ENCODE results near the gene VPS26C. TPM values are rescaled to one million over a fixed set of nuclear protein-coding genes. Genes with fewer than 3 reads are reported as not detected.

Gene VPS26C
- total and polyA plus RNA-seq, 9 of the 15 experiments (the other 6 are each of a cell fraction or from before 2014, with no cell fraction given): 32.8 to 48.7 (median 42.1) TPM

- no peak for TF ChIP-seq ZNF511 (CRISPR knock-in tag; IDR thresholded peaks at IDR 0.05)
- peak; percentile 40; the same call in 1 of the 2 replicates for TF ChIP-seq MYC (IDR thresholded peaks at IDR 0.05; ENCODE audit: low read depth, low read length)
- TF ChIP-seq MYC (CRISPR knock-in tag; IDR thresholded peaks at IDR 0.05; ENCODE audit: borderline replicate concordance, low read depth): no peak
- no peak for TF ChIP-seq ZNF316 (IDR thresholded peaks at IDR 0.05)
- TF ChIP-seq RB1 (IDR thresholded peaks at IDR 0.05; ENCODE audit: low read depth): peak; percentile 65; the same call in 1 of the 2 replicates
- no peak for TF ChIP-seq ZBTB33 (CRISPR knock-in tag; IDR thresholded peaks at IDR 0.05)
- TF ChIP-seq BCL6 (CRISPR knock-in tag; IDR thresholded peaks at IDR 0.05): no peak
- no peak for TF ChIP-seq ZNF551 (CRISPR knock-in tag; IDR thresholded peaks at IDR 0.05)
- no peak for TF ChIP-seq CEBPG (CRISPR knock-in tag; IDR thresholded peaks at IDR 0.05)
- TF ChIP-seq CEBPG (tag; conservative IDR thresholded peaks at IDR 0.05 in 1 of 2, IDR thresholded peaks at IDR 0.05 in 1 of 2): no peak
- TF ChIP-seq ZBTB12 (CRISPR knock-in tag; IDR thresholded peaks at IDR 0.05): no peak
- TF ChIP-seq THAP12 (CRISPR knock-in tag; IDR thresholded peaks at IDR 0.05): no peak
- TF ChIP-seq ZNF347 (CRISPR knock-in tag; IDR thresholded peaks at IDR 0.05; ENCODE audit: low read depth): no peak
- peak; percentile 20 for TF ChIP-seq TBP (optimal IDR thresholded peaks at IDR 0.05; ENCODE audit: low read depth, low read length)
- no peak for TF ChIP-seq MTA3 (IDR thresholded peaks at IDR 0.05; ENCODE audit: borderline replicate concordance)
- no peak for TF ChIP-seq ZNF408 (CRISPR knock-in tag; IDR thresholded peaks at IDR 0.05; ENCODE audit: low read depth)
These were observed 58.9 kb downstream of the VPS26C start (continued) for GRCh38 chr21:37208056-37208721.

Data from K562 (cell line).